Activated CD8-positive, alpha-beta T cell treated with anti-CD3 and anti-CD28 coated beads, Interleukin-2, amount 10 ng/mL, durations not matched to agents 7 days and 5 days (primary cell): Measurements from ENCODE around the gene DENND4A. TPM values are rescaled to one million over a fixed set of nuclear protein-coding genes. Genes with fewer than 3 reads are reported as not detected.
A peak's percentile ranks its signal among the peaks of the same experiment; 100 is the strongest.

Experiments used
- ATAC-seq: fragments of 150-1000 bp; cut with Tn5 transposase; one replicate; pipeline ENCODE4 v1.10.0; 2021; ENCODE audit warnings: moderate library complexity
- CTCF ChIA-PET: fragments of 350-600 bp; sonication (Branson Sonifier 250); formaldehyde crosslinking; loops from one replicate; lab custom pipeline; 2021; ENCODE audit warnings: antibody characterized with exemption; lab: Charles Lee
- POLR2A ChIA-PET: fragments of 350-600 bp; sonication (Branson Sonifier 250); formaldehyde crosslinking; loops from one replicate; lab custom pipeline; 2021; ENCODE audit warnings: antibody characterized with exemption; lab: Charles Lee
- DNase-seq: peaks from one replicate; pipeline ENCODE4 v3.0.0-alpha.2; 2020
- H3K27ac Mint-ChIP-seq: one replicate; pipeline ENCODE4 v1.8.0; 2021; ENCODE audit warnings: mild to moderate bottlenecking, mixed read lengths
- H3K27me3 Mint-ChIP-seq: one replicate; pipeline ENCODE4 v1.8.0; 2021; ENCODE audit warnings: low read depth, mixed read lengths
- H3K36me3 Mint-ChIP-seq: one replicate; pipeline ENCODE4 v1.8.0; 2021; ENCODE audit warnings: low read depth, mixed read lengths
- H3K4me1 Mint-ChIP-seq: one replicate; pipeline ENCODE4 v1.8.0; 2021; ENCODE audit warnings: low read depth, mixed read lengths
- H3K4me3 Mint-ChIP-seq: one replicate; pipeline ENCODE4 v1.8.0; 2021; ENCODE audit warnings: mild to moderate bottlenecking, mixed read lengths
- H3K9me3 Mint-ChIP-seq: one replicate; pipeline ENCODE4 v1.8.0; 2022; ENCODE audit warnings: mixed read lengths; ENCODE audit not compliant: insufficient read depth
- total RNA-seq, 2 experiments: library from RNA; stranded (reverse); gene quantifications; one replicate each; pipeline ENCODE4 v1.2.3, GENCODE V29; 2021

The DENND4A gene
- total RNA-seq, 2 experiments from 2014 or later, result 40.1 to 45.0 TPM

DNA sequence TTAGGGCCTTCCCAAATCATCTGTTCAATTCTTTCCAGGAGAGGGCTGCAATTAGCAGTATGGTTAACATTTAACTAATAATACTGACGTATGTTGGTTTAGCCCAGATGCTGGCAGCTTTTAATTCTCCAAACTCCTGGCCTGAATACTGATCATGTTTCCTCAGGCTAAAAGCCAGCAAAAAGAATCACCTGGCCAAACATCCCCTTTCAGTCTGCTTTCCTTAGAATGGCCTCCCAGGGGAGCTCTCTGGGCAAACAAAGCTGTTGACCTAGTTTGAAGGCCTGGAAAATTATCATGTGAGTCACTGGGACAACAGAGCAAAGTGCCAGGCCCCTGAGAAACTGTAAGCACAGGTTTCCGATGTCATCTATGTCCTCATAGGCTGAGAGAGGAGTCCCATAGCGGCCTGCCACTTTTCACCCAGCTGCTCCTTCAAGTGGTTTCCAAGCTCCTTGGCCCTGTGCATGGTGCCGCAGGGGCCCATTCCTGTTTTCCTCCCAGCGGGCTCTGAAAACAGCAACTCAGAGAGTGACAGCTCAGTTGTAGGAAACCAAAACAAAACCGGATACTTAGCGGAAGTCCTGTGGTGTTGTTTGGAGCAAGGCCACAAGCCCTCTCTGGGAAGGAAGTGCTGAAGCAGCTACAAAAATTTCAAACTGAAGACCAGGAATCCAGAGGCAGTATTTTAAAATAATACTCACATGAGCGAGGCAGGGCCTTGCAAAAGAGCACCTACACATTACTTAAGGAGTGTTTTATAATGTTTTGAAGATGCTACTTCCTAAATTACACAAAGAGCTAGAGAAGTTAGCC is 40.7 kb upstream of the DENND4A start:
- H3K9me3 Mint-ChIP-seq, result no peaks in the 10 kb centered on the region
- peak overlapping the region; percentile 95 for H3K27ac Mint-ChIP-seq
- no peaks in the 10 kb centered on the region for H3K27me3 Mint-ChIP-seq
- ChIA-PET CTCF (interaction anchor here (0.6 to 5.7 kb wide), 17 partner anchors 10 to 222 kb away, joined by 3 to 68 read pairs (median 4); partner anchors contain the start of genes DENND4A, INTS14 and RAB11A), POLR2A (interaction anchor here (1.0 to 4.2 kb wide), 6 partner anchors 9 to 46 kb away, joined by 3 to 63 read pairs (median 10); partner anchors contain the start of genes DENND4A and RAB11A)
- H3K36me3 Mint-ChIP-seq, result peaks cover 5% of the 10 kb centered on the region
- peak overlapping the region; percentile 67 for H3K4me3 Mint-ChIP-seq
- peak; percentile 77 for ATAC-seq
- peaks cover 62% of the 10 kb centered on the region for H3K4me1 Mint-ChIP-seq
- DNase-seq, result peak; percentile 72

DNA sequence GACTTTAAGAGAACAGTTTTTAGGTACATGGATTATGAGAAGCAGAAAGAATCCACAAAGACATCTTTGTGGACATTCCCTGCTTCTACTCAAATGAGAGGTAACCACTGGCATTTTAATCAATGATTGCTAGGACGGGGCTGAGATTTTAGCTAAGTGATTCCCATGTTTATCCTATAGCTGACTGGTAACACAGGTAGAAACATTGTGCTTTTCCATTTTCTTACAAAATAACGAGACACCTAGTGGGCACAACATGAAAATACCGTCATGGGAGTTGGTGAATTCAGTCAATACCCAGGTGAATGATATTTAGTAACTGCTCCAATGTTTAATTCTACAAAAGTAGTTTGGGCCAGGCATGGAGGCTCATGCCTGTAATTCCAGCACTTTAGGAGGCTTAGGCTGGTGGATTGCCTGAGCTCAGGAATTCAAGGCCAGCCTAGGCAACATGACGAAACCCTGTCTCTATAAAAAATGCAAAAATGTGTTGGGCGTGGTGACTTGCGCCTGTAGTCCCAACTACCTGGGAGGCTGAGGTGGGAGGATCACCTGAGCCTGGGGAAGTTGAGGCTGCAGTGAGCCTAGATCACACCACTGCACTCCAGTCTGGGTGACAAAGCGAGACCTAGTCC is 37.2 kb upstream of the DENND4A start:
- ATAC-seq (peak; percentile 22), DNase-seq (peak; percentile 48)
- peaks cover 7% of the 10 kb centered on the region for H3K36me3 Mint-ChIP-seq
- peak overlapping the region; percentile 87 for H3K27ac Mint-ChIP-seq
- ChIA-PET POLR2A (interaction anchor here (0.9 to 1.5 kb wide), 4 partner anchors 9 to 219 kb away, joined by 3 to 27 read pairs (median 3); partner anchors contain the start of gene DENND4A), CTCF (interaction anchor here (0.7 to 1.9 kb wide), 19 partner anchors 9 to 219 kb away, joined by 3 to 20 read pairs (median 4); partner anchors contain the start of genes DENND4A and INTS14)
- H3K27me3 Mint-ChIP-seq, result no peaks in the 10 kb centered on the region
- no peaks in the 10 kb centered on the region for H3K9me3 Mint-ChIP-seq
- H3K4me1 Mint-ChIP-seq, result peaks cover 68% of the 10 kb centered on the region
- H3K4me3 Mint-ChIP-seq, result peak overlapping the region; percentile 40

DNA sequence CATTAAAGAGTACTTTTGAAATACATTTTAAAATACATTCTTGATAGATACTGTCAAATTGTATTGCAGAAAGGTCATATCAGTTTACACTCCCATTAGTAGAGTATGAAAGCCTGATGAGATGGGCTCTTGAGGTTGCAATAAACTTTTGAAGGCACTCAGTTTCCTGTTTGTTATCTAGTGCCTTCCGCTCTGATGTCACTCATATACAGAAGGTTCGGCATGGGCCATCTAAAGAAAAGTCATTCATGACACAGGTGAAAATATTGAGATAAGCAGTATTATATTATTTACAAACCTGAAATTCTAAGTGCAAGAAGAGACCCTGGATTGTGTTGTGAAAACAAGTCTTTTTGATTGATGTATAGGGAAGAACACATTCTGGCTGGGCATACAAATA is 36.5 kb upstream of the DENND4A start:
- H3K9me3 Mint-ChIP-seq, result no peaks in the 10 kb centered on the region
- H3K27me3 Mint-ChIP-seq, result no peaks in the 10 kb centered on the region
- peaks cover 7% of the 10 kb centered on the region for H3K36me3 Mint-ChIP-seq
- ChIA-PET CTCF (interaction anchor here (0.6 to 1.9 kb wide), 19 partner anchors 9 to 218 kb away, joined by 3 to 20 read pairs (median 4); partner anchors contain the start of genes DENND4A and INTS14), POLR2A (interaction anchor here (0.9 to 1.5 kb wide), 4 partner anchors 9 to 218 kb away, joined by 3 to 27 read pairs (median 3); partner anchors contain the start of gene DENND4A)
- DNase-seq (peak; percentile 58), ATAC-seq (peak; percentile 77)
- peak overlapping the region; percentile 40 for H3K4me3 Mint-ChIP-seq
- H3K27ac Mint-ChIP-seq, result peak overlapping the region; percentile 87
- H3K4me1 Mint-ChIP-seq, result peaks cover 65% of the 10 kb centered on the region

DNA sequence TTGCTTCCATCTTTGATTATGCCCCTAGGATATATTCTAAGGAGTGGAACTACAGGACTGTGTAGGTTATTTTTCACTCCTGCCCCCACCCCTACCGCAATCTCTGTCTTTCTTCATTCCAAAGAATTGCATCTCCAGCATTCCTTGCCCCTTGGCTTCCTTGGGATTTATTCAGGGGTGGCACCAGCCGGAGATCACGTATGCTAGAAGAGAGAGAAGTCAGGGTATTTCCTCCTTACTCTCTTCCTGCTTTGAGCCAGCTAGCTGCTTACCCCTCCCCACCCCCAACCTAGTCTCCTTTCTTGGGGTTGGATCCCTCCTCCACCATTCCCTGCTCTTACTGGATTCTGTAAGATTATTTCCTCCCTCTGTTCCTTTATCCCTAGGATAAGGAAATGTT is 35.0 kb upstream of the DENND4A start:
- H3K4me1 Mint-ChIP-seq, result peaks cover 60% of the 10 kb centered on the region
- DNase-seq, result no peak
- POLR2A ChIA-PET, result interaction anchor here (6.6 kb wide), 1 partner anchor 35 kb away, joined by 43 read pairs; the partner anchor contains the start of gene DENND4A

DNA sequence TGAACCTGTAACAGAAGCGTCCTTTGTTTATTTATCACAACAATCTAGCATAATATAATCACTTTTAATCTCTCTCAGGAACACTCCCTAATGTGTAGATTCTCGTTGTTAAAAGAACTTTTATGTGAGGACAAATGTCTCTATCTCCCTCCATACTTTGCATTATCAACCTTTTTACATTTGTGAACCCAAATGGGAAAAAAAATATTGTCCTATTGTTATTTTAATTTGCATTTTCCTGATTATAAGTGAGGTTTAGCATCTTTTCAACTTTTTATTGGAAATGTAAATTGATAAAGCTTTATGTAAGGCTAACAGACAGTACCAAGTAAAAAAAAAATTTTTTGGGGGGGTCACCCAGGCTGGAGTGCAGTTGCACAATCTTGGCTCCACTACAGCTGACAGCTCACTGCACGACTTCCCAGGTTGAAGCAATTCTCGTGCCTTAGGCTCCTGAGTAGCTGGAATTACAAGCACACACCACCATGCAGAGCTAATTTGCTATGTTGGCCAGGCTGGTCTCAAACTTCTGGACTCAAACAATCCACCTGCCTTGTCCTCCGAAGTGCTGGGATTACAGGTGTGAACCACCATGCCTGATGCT is 33.0 kb upstream of the DENND4A start:
- ChIA-PET CTCF (interaction anchor here (0.7 to 8.1 kb wide), 8 partner anchors 10 to 1531 kb away, joined by 3 to 68 read pairs (median 6); partner anchors contain the start of genes DENND4A and RAB11A), POLR2A (interaction anchor here (6.6 kb wide), 1 partner anchor 33 kb away, joined by 43 read pairs; the partner anchor contains the start of gene DENND4A)
- no peaks in the 10 kb centered on the region for H3K9me3 Mint-ChIP-seq
- H3K4me3 Mint-ChIP-seq, result no peak overlapping the region
- DNase-seq, result peak; percentile 17
- no peak for ATAC-seq
- H3K27me3 Mint-ChIP-seq, result no peaks in the 10 kb centered on the region
- H3K4me1 Mint-ChIP-seq, result peaks cover 57% of the 10 kb centered on the region
- H3K36me3 Mint-ChIP-seq, result peaks cover 7% of the 10 kb centered on the region
- no peak overlapping the region for H3K27ac Mint-ChIP-seq

More for the DNA sequence above, 35.0 kb upstream of the DENND4A start:
- CTCF ChIA-PET, result interaction anchor here (5.4 kb wide), 1 partner anchor 35 kb away, joined by 35 read pairs; the partner anchor contains the start of gene DENND4A
- Mint-ChIP-seq H3K4me3 (no peak overlapping the region), H3K9me3 (no peaks in the 10 kb centered on the region), H3K27ac (peak overlapping the region; percentile 87), H3K27me3 (no peaks in the 10 kb centered on the region), H3K36me3 (peaks cover 7% of the 10 kb centered on the region)
- ATAC-seq, result no peak

DNA sequence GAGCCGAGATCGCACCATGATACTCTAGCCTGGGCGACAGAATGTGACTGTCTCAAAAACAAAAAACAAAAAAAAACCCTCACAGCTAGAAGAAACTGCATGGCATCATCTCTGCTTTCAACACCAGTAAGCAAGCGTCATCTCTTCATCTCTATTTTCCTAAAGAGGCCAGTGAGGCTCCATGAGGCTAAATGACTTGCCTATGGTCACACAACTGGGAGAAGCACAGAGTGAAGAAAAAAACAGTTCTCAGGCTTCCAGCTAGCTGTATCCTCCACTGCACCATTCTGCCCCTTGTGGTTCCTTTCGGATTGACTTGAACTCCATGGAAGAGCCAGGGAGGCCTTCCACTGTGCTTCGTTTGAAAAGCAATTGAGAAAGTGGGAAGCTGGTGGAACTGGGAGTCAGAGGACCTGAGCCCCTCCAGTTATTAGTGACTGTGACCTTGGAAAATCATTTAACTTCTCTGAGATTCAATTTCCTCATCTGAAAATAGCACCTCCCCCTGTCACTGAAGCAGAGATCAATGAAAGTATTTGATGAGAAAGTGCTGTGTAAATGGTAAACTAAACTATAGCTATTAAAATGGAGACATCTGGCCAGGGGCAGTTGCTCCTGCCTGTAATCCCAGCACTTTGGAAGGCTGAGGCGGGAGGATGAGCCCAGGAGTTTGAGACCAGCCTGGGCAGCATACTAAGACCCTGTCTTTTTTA is 32.1 kb upstream of the DENND4A start:
- Mint-ChIP-seq H3K4me3 (no peak overlapping the region), H3K9me3 (no peaks in the 10 kb centered on the region), H3K36me3 (peaks cover 7% of the 10 kb centered on the region), H3K27me3 (no peaks in the 10 kb centered on the region), H3K27ac (no peak overlapping the region), H3K4me1 (peaks cover 61% of the 10 kb centered on the region)
- POLR2A ChIA-PET, result interaction anchor here (2.5 to 6.6 kb wide), 2 partner anchors 9 to 32 kb away, joined by 13 to 43 read pairs; partner anchors contain the start of gene DENND4A
- no peak for ATAC-seq
- peak; percentile 37 for DNase-seq
- CTCF ChIA-PET, result interaction anchor here (0.6 to 8.1 kb wide), 15 partner anchors 10 to 186 kb away, joined by 3 to 68 read pairs (median 4); partner anchors contain the start of genes DENND4A and RAB11A

DNA sequence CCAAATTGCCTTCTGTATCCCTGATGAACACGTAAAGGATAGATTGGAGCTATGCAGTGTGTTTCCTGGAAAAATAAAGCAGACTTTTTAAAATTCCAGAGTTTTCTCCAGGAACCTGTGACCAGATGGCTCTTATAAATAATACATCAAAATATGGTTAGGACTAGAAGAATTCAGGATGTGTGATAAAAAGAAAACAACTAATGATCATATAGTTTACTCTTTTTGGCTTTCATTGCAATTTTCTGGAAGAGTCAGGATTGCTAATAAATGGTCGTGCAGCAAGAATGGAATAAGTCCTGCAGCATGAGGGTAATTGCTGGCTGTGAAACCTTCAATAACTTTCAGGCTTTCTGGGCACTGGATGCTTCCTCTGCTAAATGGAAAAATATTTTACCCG is 30.2 kb upstream of the DENND4A start:
- Mint-ChIP-seq H3K36me3 (peaks cover 2% of the 10 kb centered on the region), H3K9me3 (peaks cover 4% of the 10 kb centered on the region), H3K27me3 (no peaks in the 10 kb centered on the region), H3K4me1 (peaks cover 60% of the 10 kb centered on the region), H3K27ac (no peak overlapping the region), H3K4me3 (no peak overlapping the region)
- DNase-seq (peak; percentile 8), ATAC-seq (no peak)
- POLR2A ChIA-PET, result interaction anchor here (2.5 to 6.6 kb wide), 2 partner anchors 10 to 31 kb away, joined by 13 to 43 read pairs; partner anchors contain the start of gene DENND4A
- CTCF ChIA-PET, result interaction anchor here (0.9 to 8.1 kb wide), 3 partner anchors 12 to 34 kb away, joined by 3 to 68 read pairs (median 35); partner anchors contain the start of gene DENND4A

DNA sequence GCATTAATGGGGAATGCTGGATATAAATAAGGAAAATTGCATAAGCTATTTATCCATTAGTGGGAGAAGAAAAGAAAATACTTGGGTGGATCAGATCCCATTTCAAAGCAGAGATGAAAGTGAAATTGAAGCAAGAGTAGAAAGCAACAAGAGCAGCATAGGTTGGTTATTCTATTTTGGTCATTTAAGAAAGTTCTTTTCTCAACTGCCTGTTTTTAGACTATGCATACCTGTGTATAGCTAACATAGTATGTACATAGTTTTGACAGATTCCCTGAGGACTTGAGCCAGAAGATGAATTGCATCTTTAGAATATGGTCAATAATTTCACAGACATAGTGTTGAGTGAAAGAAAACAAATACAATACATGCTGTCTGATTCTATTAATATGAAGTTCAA is 29.0 kb upstream of the DENND4A start:
- ATAC-seq (no peak), DNase-seq (no peak)
- H3K9me3 Mint-ChIP-seq, result peaks cover 4% of the 10 kb centered on the region
- peaks cover 61% of the 10 kb centered on the region for H3K4me1 Mint-ChIP-seq
- POLR2A ChIA-PET, result interaction anchor here (0.7 to 6.0 kb wide), 2 partner anchors 21 to 29 kb away, joined by 3 to 99 read pairs; partner anchors contain the start of gene DENND4A
- CTCF ChIA-PET, result interaction anchor here (1.2 to 8.1 kb wide), 4 partner anchors 8 to 29 kb away, joined by 3 to 68 read pairs (median 12); partner anchors contain the start of gene DENND4A
- H3K27ac Mint-ChIP-seq, result peak overlapping the region; percentile 65
- H3K27me3 Mint-ChIP-seq, result no peaks in the 10 kb centered on the region
- H3K36me3 Mint-ChIP-seq, result no peaks in the 10 kb centered on the region
- H3K4me3 Mint-ChIP-seq, result no peak overlapping the region

DNA sequence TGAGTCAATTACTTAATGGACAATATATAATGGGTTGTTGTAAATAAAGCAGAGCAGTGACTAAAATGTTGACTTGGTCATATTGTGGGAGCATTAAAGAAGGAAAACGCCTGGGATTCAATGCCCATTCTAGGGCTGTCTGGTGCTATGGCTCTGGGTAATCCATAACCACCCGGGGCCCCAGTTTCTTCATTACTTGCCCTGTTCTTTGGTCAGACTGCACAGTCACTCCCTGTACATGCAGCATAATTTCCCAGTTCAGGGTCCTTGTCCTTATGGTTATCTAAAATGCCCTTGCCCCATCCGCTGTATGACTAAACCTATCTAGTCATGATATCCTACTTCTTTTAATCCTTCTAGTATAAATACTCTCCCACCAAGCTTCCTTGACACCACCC is 27.5 kb upstream of the DENND4A start:
- Mint-ChIP-seq H3K4me1 (peaks cover 62% of the 10 kb centered on the region), H3K36me3 (no peaks in the 10 kb centered on the region), H3K27ac (peak overlapping the region; percentile 93), H3K27me3 (no peaks in the 10 kb centered on the region), H3K9me3 (peaks cover 4% of the 10 kb centered on the region), H3K4me3 (peak overlapping the region; percentile 50)
- ChIA-PET CTCF (interaction anchor here (1.4 to 8.1 kb wide), 7 partner anchors 9 to 27 kb away, joined by 3 to 68 read pairs (median 6); partner anchors contain the start of gene DENND4A), POLR2A (interaction anchor here (0.8 to 6.0 kb wide), 8 partner anchors 9 to 50 kb away, joined by 3 to 99 read pairs (median 6); partner anchors contain the start of genes DENND4A and RAB11A)
- DNase-seq, result peak; percentile 25
- ATAC-seq, result peak; percentile 10
